ENCODE data around the gene AR. TPM values are rescaled to one million over a fixed set of nuclear protein-coding genes. Genes with fewer than 3 reads are reported as not detected.
"Not testable (repeated sequence)": the region's sequence is repeated elsewhere in the genome, so short reads cannot be mapped to it uniquely, and the experiment has no call there.

Gene AR
- total and polyA plus RNA-seq, 9 of the 15 experiments (the other 6 are each of a cell fraction or from before 2014, with no cell fraction given), result 0.01 to 0.04 (median 0.01) TPM; not detected in 6

DNA sequence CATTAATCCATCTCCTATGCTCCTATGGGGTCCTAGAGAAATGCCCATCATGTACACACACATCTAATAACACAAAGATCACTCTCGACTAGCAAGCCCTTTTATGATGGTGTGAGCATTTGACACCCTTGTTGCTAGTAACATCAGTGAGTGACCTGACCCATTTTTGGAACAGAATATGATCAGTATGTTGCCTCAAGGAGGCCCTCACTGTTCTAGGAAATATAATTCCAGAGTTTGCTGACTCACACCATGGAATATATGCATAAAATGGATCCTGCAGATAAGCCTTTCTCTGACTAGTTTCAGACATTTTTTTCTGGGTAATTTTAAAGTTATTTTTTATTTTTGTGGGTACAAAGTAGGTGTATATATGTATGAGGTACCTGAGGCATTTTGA lies 121.8 kb downstream of the AR start:
- 0% methylated on average over 1 of the region's 1 CpG for WGBS (ENCODE audit: insufficient coverage, low coverage, missing lambda C conversion rate)
- FAIRE-seq (no peak), DNase-seq (ENCODE audit: extremely low read depth in 1 of 4, low spot score in 3 of 4) (no peak), ATAC-seq (no peak)
- no TSS peak for BruUV-seq (replicated peaks)
- ChIA-PET CTCF (ENCODE audit: low intra/inter-chr PET ratio) (no interaction called here), POLR2A (no interaction called here)
- H3K27me3 ChIP-seq (ENCODE audit: control insufficient read depth in 2 of 2, insufficient read depth in 2 of 2, low read length in 2 of 2), result no peaks in the 10 kb centered on the region
- intact Hi-C loops (cut with micrococcal nuclease), result no loop called here
- no peak overlapping the region for H3K4me3 ChIP-seq
- in situ Hi-C loops (cut with MboI), result no loop called here
- no peaks in the 10 kb centered on the region for H4K20me1 ChIP-seq (replicated peaks; ENCODE audit: control insufficient read depth, insufficient read depth, low read length)
- H3K4me1 ChIP-seq (replicated peaks in 1 of 2; ENCODE audit: control insufficient read depth in 2 of 2, insufficient read depth in 2 of 2, low read length in 2 of 2), result no peaks in the 10 kb centered on the region
- no peaks in the 10 kb centered on the region for H3K79me2 ChIP-seq (ENCODE audit: control insufficient read depth, insufficient read depth, low read length)
- TF ChIP-seq TCF3 (CRISPR knock-in tag; IDR thresholded peaks at IDR 0.05) (no peak), ZNF384 (IDR thresholded peaks at IDR 0.05; ENCODE audit: low read depth, low read length) (no peak), KLF13 (tag; IDR thresholded peaks at IDR 0.05; ENCODE audit: borderline replicate concordance, low read depth) (no peak), TSC22D4 (tag; IDR thresholded peaks at IDR 0.05) (no peak)
- H3K9me3 ChIP-seq (replicated peaks; ENCODE audit: control insufficient read depth, insufficient read depth, low read depth, low read length), result no peaks in the 10 kb centered on the region
- H3K27ac ChIP-seq (ENCODE audit: extremely low read depth, low read depth, low read length), result no peak overlapping the region
- H3K9me1 ChIP-seq (ENCODE audit: control insufficient read depth, insufficient read depth, low read length), result no peaks in the 10 kb centered on the region
- H3K36me3 ChIP-seq (ENCODE audit: control insufficient read depth, insufficient read depth, low read length), result no peaks in the 10 kb centered on the region
- no peak overlapping the region for H3K9ac ChIP-seq (ENCODE audit: insufficient read depth in 1 of 2, low read depth in 2 of 2, low read length in 2 of 2)
- H3K4me2 ChIP-seq (ENCODE audit: insufficient read depth, low read length), result no peak overlapping the region
- H2AFZ ChIP-seq (ENCODE audit: low read depth, low read length), result no peak overlapping the region

DNA sequence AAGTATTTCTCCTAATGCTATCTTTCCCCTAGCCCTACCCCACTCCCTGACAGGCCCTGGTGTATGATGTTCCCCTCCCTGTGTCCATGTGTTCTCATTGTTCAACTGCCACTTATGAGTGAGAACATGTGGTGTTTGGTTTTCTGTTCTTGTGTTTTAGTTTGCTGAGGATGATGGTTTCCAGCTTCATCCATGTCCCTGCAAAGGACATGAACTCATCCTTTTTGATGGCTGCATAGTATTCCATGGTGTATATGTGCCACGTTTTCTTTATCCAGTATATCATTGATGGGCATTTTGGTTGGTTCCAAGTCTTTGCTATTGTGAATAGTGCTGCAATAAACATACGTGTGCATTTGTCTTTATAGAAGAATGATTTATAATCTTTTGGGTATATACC lies 126.9 kb downstream of the AR start:
- H3K36me3 ChIP-seq (ENCODE audit: control insufficient read depth, insufficient read depth, low read length); DNase-seq (ENCODE audit: extremely low read depth in 1 of 4, low spot score in 3 of 4); in situ Hi-C loops (cut with MboI); H3K9me3 ChIP-seq (replicated peaks; ENCODE audit: control insufficient read depth, insufficient read depth, low read depth, low read length); BruUV-seq (replicated peaks); ATAC-seq; H3K9ac ChIP-seq (ENCODE audit: insufficient read depth in 1 of 2, low read depth in 2 of 2, low read length in 2 of 2); H2AFZ ChIP-seq (ENCODE audit: low read depth, low read length); H3K9me1 ChIP-seq (ENCODE audit: control insufficient read depth, insufficient read depth, low read length); H4K20me1 ChIP-seq (replicated peaks; ENCODE audit: control insufficient read depth, insufficient read depth, low read length); POLR2A ChIA-PET; H3K4me1 ChIP-seq (replicated peaks in 1 of 2; ENCODE audit: control insufficient read depth in 2 of 2, insufficient read depth in 2 of 2, low read length in 2 of 2); intact Hi-C loops (cut with micrococcal nuclease); H3K79me2 ChIP-seq (ENCODE audit: control insufficient read depth, insufficient read depth, low read length); H3K4me3 ChIP-seq; CTCF ChIA-PET (ENCODE audit: low intra/inter-chr PET ratio); H3K27ac ChIP-seq (ENCODE audit: extremely low read depth, low read depth, low read length); H3K27me3 ChIP-seq (ENCODE audit: control insufficient read depth in 2 of 2, insufficient read depth in 2 of 2, low read length in 2 of 2); FAIRE-seq; H3K4me2 ChIP-seq (ENCODE audit: insufficient read depth, low read length): not testable (repeated sequence)
- 6% methylated on average over 2 of the region's 2 CpGs for WGBS (ENCODE audit: insufficient coverage, low coverage, missing lambda C conversion rate)

All from K562 (cell line).